ENCODE measurements around the gene CFAP210. TPM values are rescaled to one million over a fixed set of nuclear protein-coding genes. Genes with fewer than 3 reads are reported as not detected.

The CFAP210 gene
- polyA plus RNA-seq (ENCODE audit: insufficient read length): 0.33 TPM

GRCh38 chr2:169694113-169694893 is at the start of gene CFAP210, which contains the start of gene PHOSPHO2:
CFAP210 (minus strand) TSS chr2:169694405; CDS start chr2:169694327, 78 bp downstream.
PHOSPHO2 (plus strand) TSS chr2:169694469; CDS start chr2:169700972, 6,503 bp downstream.
- DNase-seq (ENCODE audit: low read depth): peak; percentile 92

- no peak for DNase-seq (ENCODE audit: low read depth)
Observed at GRCh38 chr2:169743549-169743948, 49.3 kb upstream of the CFAP210 start.

- no peak for DNase-seq (ENCODE audit: low read depth)
Observed at GRCh38 chr2:169739351-169739750, 45.1 kb upstream of the CFAP210 start.

- no peak for DNase-seq (ENCODE audit: low read depth)
Observed at GRCh38 chr2:169738566-169739229, 44.5 kb upstream of the CFAP210 start.

- no peak for DNase-seq (ENCODE audit: low read depth)
Observed at GRCh38 chr2:169736902-169737301, 42.7 kb upstream of the CFAP210 start.

GRCh38 chr2:169735623-169736022 is 41.4 kb upstream of the CFAP210 start:
- DNase-seq (ENCODE audit: low read depth): no peak

- no peak for DNase-seq (ENCODE audit: low read depth)
Observed at GRCh38 chr2:169734169-169734847, 40.1 kb upstream of the CFAP210 start.

- DNase-seq (ENCODE audit: low read depth): no peak
Observed at GRCh38 chr2:169732583-169733358, 38.6 kb upstream of the CFAP210 start.

- no peak for DNase-seq (ENCODE audit: low read depth)
Observed at GRCh38 chr2:169732075-169732474, 37.9 kb upstream of the CFAP210 start.

- no peak for DNase-seq (ENCODE audit: low read depth)
Observed at GRCh38 chr2:169729274-169729605, 35.0 kb upstream of the CFAP210 start.

GRCh38 chr2:169727065-169727464 is 32.9 kb upstream of the CFAP210 start:
- DNase-seq (ENCODE audit: low read depth): no peak

- peak; percentile 44 for DNase-seq (ENCODE audit: low read depth)
Observed at GRCh38 chr2:169721016-169721415, 26.8 kb upstream of the CFAP210 start.

- no peak for DNase-seq (ENCODE audit: low read depth)
Observed at GRCh38 chr2:169718930-169719504, 24.8 kb upstream of the CFAP210 start.

- no peak for DNase-seq (ENCODE audit: low read depth)
Observed at GRCh38 chr2:169717691-169718063, 23.5 kb upstream of the CFAP210 start.

- no peak for DNase-seq (ENCODE audit: low read depth)
Observed at GRCh38 chr2:169716938-169717690, 22.9 kb upstream of the CFAP210 start.

- peak; percentile 49 for DNase-seq (ENCODE audit: low read depth)
Observed at GRCh38 chr2:169716238-169716886, 22.2 kb upstream of the CFAP210 start.

GRCh38 chr2:169715379-169716237 is 21.4 kb upstream of the CFAP210 start:
- no peak for DNase-seq (ENCODE audit: low read depth)

- no peak for DNase-seq (ENCODE audit: low read depth)
Observed at GRCh38 chr2:169714699-169715098, 20.5 kb upstream of the CFAP210 start.

GRCh38 chr2:169713331-169713730 is 19.1 kb upstream of the CFAP210 start:
- no peak for DNase-seq (ENCODE audit: low read depth)

Data from forelimb muscle (tissue), 1 donor.